SK-N-SH treated with all-trans-retinoic acid at 6 μM for 48 hours (cell line): Measurements from ENCODE around the gene PDCD6IP.

Experiments used
- ATAC-seq: fragments of 200-7000 bp; cut with Tn5 transposase; 3 replicates; pipeline ENCODE4 v1.9.1; 2020; ENCODE audit warnings: mild to moderate bottlenecking, moderate library complexity
- ARNTL ChIP-seq: fragments of 450-650 bp; formaldehyde crosslinking; IDR thresholded peaks from 2 replicates; pipeline ENCODE4 v1.5.0; 2020; ENCODE audit warnings: low read depth, mild to moderate bottlenecking, moderate library complexity, borderline replicate concordance
- BACH2 ChIP-seq: fragments of 250-450 bp; sonication (Bioruptor Pico); IDR thresholded peaks from 2 replicates; pipeline ENCODE4 v1.9.0; 2021; ENCODE audit warnings: mild to moderate bottlenecking, borderline replicate concordance
- CSDC2 ChIP-seq: fragments of 250-450 bp; sonication (Bioruptor Pico); IDR thresholded peaks from 2 replicates; pipeline ENCODE4 v1.5.0; 2020; ENCODE audit warnings: mild to moderate bottlenecking, moderate library complexity
- ESRRG ChIP-seq: fragments of 250-450 bp; sonication (Bioruptor Pico); IDR thresholded peaks from 2 replicates; pipeline ENCODE4 v1.6.1; 2021; ENCODE audit warnings: mild to moderate bottlenecking
- GLIS3 ChIP-seq: fragments of 250-450 bp; sonication (Bioruptor Pico); IDR thresholded peaks from 2 replicates; pipeline ENCODE4 v1.5.0; 2020; ENCODE audit warnings: mild to moderate bottlenecking, moderate library complexity
- ISL1 ChIP-seq: fragments of 250-450 bp; sonication (Bioruptor Pico); IDR thresholded peaks from 2 replicates; pipeline ENCODE4 v2.1.2; 2022; ENCODE audit warnings: mild to moderate bottlenecking, moderate library complexity
- OSR1 ChIP-seq: fragments of 250-450 bp; sonication (Bioruptor Pico); IDR thresholded peaks from 2 replicates; pipeline ENCODE4 v1.8.0; 2022; ENCODE audit warnings: moderate library complexity, mild to moderate bottlenecking, inconsistent platforms
- RARB ChIP-seq: fragments of 250-450 bp; sonication (Bioruptor Pico); IDR thresholded peaks from 2 replicates; pipeline ENCODE4 v1.8.0; 2021; ENCODE audit warnings: mild to moderate bottlenecking, moderate library complexity
- SNAI2 ChIP-seq: fragments of 250-450 bp; sonication (Bioruptor Pico); IDR thresholded peaks from 2 replicates; pipeline ENCODE4 v1.5.0; 2020; ENCODE audit warnings: mild to moderate bottlenecking, moderate library complexity
- TOX ChIP-seq: fragments of 250-450 bp; sonication (Bioruptor Pico); IDR thresholded peaks from 2 replicates; pipeline ENCODE4 v1.8.0; 2021; ENCODE audit warnings: mild to moderate bottlenecking, moderate library complexity, borderline replicate concordance
- ZC3H10 ChIP-seq: fragments of 250-450 bp; sonication (Bioruptor Pico); IDR thresholded peaks from 2 replicates; pipeline ENCODE4 v1.5.1; 2021; ENCODE audit warnings: mild to moderate bottlenecking, moderate library complexity
- ZFP3 ChIP-seq: fragments of 250-450 bp; sonication (Bioruptor Pico); IDR thresholded peaks from 2 replicates; pipeline ENCODE4 v1.5.0; 2020; ENCODE audit warnings: mild to moderate bottlenecking, moderate library complexity
- ZFP30 ChIP-seq: fragments of 450-650 bp; formaldehyde crosslinking; IDR thresholded peaks from 2 replicates; pipeline ENCODE4 v1.5.0; 2022; ENCODE audit warnings: mild to moderate bottlenecking, moderate library complexity
- ZNF565 ChIP-seq: fragments of 450-650 bp; formaldehyde crosslinking; conservative IDR thresholded peaks from 2 replicates; pipeline ENCODE4 v1.5.0; 2020; ENCODE audit warnings: low read depth, mild to moderate bottlenecking, moderate library complexity
- ZNF70 ChIP-seq: fragments of 450-650 bp; formaldehyde crosslinking; IDR thresholded peaks from 2 replicates; pipeline ENCODE4 v1.5.0; 2020; ENCODE audit warnings: mild to moderate bottlenecking, moderate library complexity
- ZNF8 ChIP-seq: fragments of 450-650 bp; formaldehyde crosslinking; IDR thresholded peaks from 2 replicates; pipeline ENCODE4 v1.5.0; 2020; ENCODE audit warnings: mild to moderate bottlenecking, moderate library complexity
- TF ChIP-seq, protein P1 (sequence below): fragments of 250-450 bp; sonication (Bioruptor Pico); IDR thresholded peaks from 2 replicates; pipeline ENCODE4 v1.8.0; 2021; ENCODE audit warnings: low read depth, mild to moderate bottlenecking, moderate library complexity, borderline replicate concordance
- TF ChIP-seq, protein P2 (sequence below): fragments of 250-450 bp; sonication (Bioruptor Pico); IDR thresholded peaks from 2 replicates; pipeline ENCODE4 v1.5.1; 2020; ENCODE audit warnings: low read depth, mild to moderate bottlenecking, moderate library complexity
- TF ChIP-seq, protein P3 (sequence below): fragments of 250-450 bp; sonication (Bioruptor Pico); IDR thresholded peaks from 2 replicates; pipeline ENCODE4 v1.5.0; 2020; ENCODE audit warnings: mild to moderate bottlenecking, moderate library complexity
- TF ChIP-seq, protein P4 (sequence below): fragments of 250-450 bp; sonication (Bioruptor Pico); IDR thresholded peaks from 2 replicates; pipeline ENCODE4 v1.8.0; 2020; ENCODE audit warnings: mild to moderate bottlenecking, moderate library complexity, borderline replicate concordance

PDCD6IP gene

DNA sequence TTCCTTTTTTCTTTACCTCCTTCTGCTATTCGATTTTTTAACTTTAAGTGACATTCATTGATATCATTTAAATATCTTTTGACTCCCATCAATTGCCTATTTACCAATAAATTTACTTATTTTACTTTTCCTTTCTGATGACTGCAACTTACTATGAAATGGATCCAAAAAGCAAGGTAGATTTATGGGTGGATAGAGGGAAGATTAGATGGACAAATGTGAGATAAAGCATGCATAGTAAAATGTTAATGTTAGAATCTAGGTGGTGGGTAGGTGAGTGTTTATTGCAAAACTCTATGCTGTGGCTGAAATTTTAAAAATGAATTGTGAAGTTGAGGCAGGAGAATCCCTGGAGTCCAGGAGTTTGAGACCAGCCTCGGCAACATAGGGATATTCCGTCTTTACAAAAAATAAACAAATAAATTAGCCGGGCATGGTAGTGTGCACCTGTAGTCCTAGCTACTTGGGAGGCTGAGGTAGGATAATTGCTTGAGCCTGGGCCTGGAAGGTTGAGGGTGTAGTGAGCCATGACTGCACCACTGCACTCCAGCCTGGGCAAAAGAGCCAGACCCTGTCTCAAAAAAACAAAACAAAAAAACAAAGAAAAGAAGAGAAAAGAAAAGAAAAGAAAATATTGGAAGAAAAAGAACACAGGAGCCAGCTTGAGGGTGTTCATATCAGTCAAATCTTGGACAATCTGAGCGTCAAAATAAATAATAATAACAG, 6.1 kb upstream of the PDCD6IP start:
- no peak for ATAC-seq
- TF ChIP-seq, protein P1, sequence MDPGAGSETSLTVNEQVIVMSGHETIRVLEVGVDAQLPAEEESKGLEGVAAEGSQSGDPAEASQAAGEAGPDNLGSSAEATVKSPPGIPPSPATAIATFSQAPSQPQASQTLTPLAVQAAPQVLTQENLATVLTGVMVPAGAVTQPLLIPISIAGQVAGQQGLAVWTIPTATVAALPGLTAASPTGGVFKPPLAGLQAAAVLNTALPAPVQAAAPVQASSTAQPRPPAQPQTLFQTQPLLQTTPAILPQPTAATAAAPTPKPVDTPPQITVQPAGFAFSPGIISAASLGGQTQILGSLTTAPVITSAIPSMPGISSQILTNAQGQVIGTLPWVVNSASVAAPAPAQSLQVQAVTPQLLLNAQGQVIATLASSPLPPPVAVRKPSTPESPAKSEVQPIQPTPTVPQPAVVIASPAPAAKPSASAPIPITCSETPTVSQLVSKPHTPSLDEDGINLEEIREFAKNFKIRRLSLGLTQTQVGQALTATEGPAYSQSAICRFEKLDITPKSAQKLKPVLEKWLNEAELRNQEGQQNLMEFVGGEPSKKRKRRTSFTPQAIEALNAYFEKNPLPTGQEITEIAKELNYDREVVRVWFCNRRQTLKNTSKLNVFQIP (CRISPR knock-in tag) = no peak
- no peak for TF ChIP-seq ZNF565
- no peak for TF ChIP-seq ZNF70 (CRISPR knock-in tag)
- TF ChIP-seq ESRRG = no peak
- no peak for TF ChIP-seq ZFP30 (CRISPR knock-in tag)
- no peak for TF ChIP-seq ZFP3 (CRISPR knock-in tag)
- no peak for TF ChIP-seq CSDC2 (CRISPR knock-in tag)
- no peak for TF ChIP-seq ZNF8 (CRISPR knock-in tag)

DNA sequence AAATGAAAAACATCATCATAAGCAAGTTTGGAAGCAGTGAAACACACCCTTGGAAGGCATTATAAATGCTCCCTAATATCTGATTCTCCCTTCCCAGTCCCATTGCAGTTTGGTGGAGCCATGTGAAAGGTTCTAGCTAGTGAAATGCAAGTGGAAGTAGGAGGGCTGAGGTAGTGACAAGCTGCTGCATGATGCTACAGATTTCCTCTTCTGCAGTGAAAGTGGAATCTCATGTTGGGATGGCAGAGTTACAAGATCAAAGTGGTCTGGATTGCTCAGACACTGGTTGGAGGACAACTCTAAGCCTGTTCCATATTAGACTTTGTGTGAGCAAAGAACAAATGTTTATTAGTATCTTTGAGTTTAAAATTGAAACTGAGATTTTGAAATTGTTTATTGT, 3.3 kb upstream of the PDCD6IP start:
- TF ChIP-seq ESRRG (no peak), ZFP3 (CRISPR knock-in tag) (no peak), TOX (CRISPR knock-in tag) (no peak), ARNTL (CRISPR knock-in tag) (no peak), GLIS3 (CRISPR knock-in tag) (no peak), CSDC2 (CRISPR knock-in tag) (no peak), RARB (CRISPR knock-in tag) (no peak), ISL1 (CRISPR knock-in tag) (no peak)
- TF ChIP-seq, protein P2, sequence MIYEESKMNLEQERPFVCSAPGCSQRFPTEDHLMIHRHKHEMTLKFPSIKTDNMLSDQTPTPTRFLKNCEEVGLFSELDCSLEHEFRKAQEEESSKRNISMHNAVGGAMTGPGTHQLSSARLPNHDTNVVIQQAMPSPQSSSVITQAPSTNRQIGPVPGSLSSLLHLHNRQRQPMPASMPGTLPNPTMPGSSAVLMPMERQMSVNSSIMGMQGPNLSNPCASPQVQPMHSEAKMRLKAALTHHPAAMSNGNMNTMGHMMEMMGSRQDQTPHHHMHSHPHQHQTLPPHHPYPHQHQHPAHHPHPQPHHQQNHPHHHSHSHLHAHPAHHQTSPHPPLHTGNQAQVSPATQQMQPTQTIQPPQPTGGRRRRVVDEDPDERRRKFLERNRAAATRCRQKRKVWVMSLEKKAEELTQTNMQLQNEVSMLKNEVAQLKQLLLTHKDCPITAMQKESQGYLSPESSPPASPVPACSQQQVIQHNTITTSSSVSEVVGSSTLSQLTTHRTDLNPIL (CRISPR knock-in tag) = no peak
- TF ChIP-seq, protein P3, sequence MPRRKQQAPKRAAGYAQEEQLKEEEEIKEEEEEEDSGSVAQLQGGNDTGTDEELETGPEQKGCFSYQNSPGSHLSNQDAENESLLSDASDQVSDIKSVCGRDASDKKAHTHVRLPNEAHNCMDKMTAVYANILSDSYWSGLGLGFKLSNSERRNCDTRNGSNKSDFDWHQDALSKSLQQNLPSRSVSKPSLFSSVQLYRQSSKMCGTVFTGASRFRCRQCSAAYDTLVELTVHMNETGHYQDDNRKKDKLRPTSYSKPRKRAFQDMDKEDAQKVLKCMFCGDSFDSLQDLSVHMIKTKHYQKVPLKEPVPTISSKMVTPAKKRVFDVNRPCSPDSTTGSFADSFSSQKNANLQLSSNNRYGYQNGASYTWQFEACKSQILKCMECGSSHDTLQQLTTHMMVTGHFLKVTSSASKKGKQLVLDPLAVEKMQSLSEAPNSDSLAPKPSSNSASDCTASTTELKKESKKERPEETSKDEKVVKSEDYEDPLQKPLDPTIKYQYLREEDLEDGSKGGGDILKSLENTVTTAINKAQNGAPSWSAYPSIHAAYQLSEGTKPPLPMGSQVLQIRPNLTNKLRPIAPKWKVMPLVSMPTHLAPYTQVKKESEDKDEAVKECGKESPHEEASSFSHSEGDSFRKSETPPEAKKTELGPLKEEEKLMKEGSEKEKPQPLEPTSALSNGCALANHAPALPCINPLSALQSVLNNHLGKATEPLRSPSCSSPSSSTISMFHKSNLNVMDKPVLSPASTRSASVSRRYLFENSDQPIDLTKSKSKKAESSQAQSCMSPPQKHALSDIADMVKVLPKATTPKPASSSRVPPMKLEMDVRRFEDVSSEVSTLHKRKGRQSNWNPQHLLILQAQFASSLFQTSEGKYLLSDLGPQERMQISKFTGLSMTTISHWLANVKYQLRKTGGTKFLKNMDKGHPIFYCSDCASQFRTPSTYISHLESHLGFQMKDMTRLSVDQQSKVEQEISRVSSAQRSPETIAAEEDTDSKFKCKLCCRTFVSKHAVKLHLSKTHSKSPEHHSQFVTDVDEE = no peak
- no peak for ATAC-seq

DNA sequence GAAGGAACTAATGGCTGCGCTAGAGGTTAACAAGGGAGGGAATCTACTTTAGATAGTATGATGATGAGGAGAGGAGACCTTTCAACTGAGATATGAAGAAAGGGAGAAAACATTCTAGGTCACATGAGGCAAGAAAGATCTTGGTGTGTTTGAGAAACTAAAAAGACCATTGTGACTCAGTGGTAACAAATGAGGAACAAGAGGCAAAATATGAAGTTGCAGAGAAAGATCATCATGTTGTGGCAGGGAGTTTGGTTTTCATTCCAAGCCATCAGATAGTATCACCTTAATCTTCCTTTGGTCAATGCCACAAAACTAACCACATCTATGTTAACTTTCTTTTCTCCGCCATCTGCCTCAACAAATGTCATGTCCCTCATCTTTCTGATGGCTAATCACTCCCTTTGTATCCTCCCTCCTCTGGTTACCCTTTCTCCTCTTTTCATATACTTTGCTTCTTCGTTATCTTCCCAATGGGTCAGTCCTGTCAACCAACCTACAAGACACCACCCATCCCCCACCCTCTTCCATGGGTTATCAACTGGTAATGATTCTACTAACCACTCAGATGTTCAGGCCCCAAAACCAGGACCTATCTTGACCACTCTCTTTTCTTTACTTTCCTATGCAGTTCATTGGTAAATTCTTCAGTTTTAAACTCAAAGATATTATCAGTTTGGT, 2.4 kb upstream of the PDCD6IP start:
- no peak for ATAC-seq
- TF ChIP-seq, protein P1 (CRISPR knock-in tag) = no peak
- TF ChIP-seq, protein P3 = no peak
- TF ChIP-seq, protein P2 (CRISPR knock-in tag) = no peak
- TF ChIP-seq, protein P4, sequence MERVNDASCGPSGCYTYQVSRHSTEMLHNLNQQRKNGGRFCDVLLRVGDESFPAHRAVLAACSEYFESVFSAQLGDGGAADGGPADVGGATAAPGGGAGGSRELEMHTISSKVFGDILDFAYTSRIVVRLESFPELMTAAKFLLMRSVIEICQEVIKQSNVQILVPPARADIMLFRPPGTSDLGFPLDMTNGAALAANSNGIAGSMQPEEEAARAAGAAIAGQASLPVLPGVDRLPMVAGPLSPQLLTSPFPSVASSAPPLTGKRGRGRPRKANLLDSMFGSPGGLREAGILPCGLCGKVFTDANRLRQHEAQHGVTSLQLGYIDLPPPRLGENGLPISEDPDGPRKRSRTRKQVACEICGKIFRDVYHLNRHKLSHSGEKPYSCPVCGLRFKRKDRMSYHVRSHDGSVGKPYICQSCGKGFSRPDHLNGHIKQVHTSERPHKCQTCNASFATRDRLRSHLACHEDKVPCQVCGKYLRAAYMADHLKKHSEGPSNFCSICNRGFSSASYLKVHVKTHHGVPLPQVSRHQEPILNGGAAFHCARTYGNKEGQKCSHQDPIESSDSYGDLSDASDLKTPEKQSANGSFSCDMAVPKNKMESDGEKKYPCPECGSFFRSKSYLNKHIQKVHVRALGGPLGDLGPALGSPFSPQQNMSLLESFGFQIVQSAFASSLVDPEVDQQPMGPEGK (CRISPR knock-in tag) = no peak
- TF ChIP-seq SNAI2 (CRISPR knock-in tag) (no peak), CSDC2 (CRISPR knock-in tag) (no peak), ZNF8 (CRISPR knock-in tag) (no peak), BACH2 (CRISPR knock-in tag) (no peak), ISL1 (CRISPR knock-in tag) (no peak), RARB (CRISPR knock-in tag) (no peak), ZNF70 (CRISPR knock-in tag) (no peak), ZFP3 (CRISPR knock-in tag) (no peak), OSR1 (CRISPR knock-in tag) (no peak), ESRRG (no peak), ARNTL (CRISPR knock-in tag) (no peak), TOX (CRISPR knock-in tag) (no peak), GLIS3 (CRISPR knock-in tag) (no peak), ZC3H10 (CRISPR knock-in tag) (no peak)
